ENCODE measurements around the gene GLE1.

DNA sequence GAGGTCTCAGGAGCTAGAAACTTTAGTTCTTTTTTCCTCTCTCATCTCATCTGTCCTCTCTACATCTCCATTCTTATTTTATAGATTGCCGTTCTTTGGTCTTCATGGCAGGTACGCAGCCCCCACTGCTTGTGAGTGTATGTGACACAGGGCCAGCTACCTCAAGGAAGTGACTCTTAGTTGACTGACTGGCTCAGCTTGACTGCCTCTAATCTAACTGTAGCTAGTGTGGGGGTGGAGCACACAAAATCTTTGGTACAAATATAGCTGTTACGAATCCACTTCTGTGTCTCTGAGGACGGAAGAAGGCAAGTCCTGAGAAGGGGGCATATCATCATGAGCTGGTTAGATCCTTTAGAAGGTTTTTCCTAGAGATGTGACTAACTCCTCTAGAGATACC, 28.1 kb downstream of the GLE1 start:
- TF ChIP-seq, protein P1, sequence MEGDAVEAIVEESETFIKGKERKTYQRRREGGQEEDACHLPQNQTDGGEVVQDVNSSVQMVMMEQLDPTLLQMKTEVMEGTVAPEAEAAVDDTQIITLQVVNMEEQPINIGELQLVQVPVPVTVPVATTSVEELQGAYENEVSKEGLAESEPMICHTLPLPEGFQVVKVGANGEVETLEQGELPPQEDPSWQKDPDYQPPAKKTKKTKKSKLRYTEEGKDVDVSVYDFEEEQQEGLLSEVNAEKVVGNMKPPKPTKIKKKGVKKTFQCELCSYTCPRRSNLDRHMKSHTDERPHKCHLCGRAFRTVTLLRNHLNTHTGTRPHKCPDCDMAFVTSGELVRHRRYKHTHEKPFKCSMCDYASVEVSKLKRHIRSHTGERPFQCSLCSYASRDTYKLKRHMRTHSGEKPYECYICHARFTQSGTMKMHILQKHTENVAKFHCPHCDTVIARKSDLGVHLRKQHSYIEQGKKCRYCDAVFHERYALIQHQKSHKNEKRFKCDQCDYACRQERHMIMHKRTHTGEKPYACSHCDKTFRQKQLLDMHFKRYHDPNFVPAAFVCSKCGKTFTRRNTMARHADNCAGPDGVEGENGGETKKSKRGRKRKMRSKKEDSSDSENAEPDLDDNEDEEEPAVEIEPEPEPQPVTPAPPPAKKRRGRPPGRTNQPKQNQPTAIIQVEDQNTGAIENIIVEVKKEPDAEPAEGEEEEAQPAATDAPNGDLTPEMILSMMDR (IDR thresholded peaks at IDR 0.05), result no peak
- no peak for TF ChIP-seq POLR2A (IDR thresholded peaks at IDR 0.05)

Data from Peyer's patch (tissue), 4 donors.